Smooth muscle cell (in vitro differentiated cells): ENCODE measurements around the gene TVP23A. TPM values are rescaled to one million over a fixed set of nuclear protein-coding genes. Genes with fewer than 3 reads are reported as not detected.

Experiments used
- DNase-seq: peaks from one replicate; lab custom pipeline; 2025; ENCODE audit not compliant: unreplicated experiment; lab: John Stamatoyannopoulos, UW
- H2AFZ ChIP-seq: fragments of 200-600 bp; sonication (generic); 2 replicates; pipeline ENCODE4 v1.6.0; 2016; ENCODE audit warnings: antibody characterized with exemption, low read depth, mild to moderate bottlenecking
- H3F3A ChIP-seq: fragments of 200-600 bp; sonication (generic); 2 replicates; pipeline ENCODE4 v1.6.0; 2017; ENCODE audit warnings: antibody characterized with exemption, low read depth
- H3K27ac ChIP-seq: fragments of 200-600 bp; sonication (generic); 2 replicates; pipeline ENCODE4 v1.5.1; 2016; ENCODE audit warnings: low read depth, mild to moderate bottlenecking
- H3K27me3 ChIP-seq: fragments of 200-600 bp; sonication (generic); 2 replicates; pipeline ENCODE4 v1.6.1; 2016; ENCODE audit warnings: low read depth, mild to moderate bottlenecking
- H3K36me3 ChIP-seq: fragments of 200-600 bp; sonication (generic); 2 replicates; pipeline ENCODE4 v1.5.1; 2016; ENCODE audit warnings: low read depth
- H3K4me1 ChIP-seq: fragments of 200-600 bp; sonication (generic); 2 replicates; pipeline ENCODE4 v1.5.1; 2016; ENCODE audit warnings: low read depth
- H3K4me2 ChIP-seq: fragments of 200-600 bp; sonication (generic); 2 replicates; pipeline ENCODE4 v1.6.0; 2016; ENCODE audit warnings: mild to moderate bottlenecking
- H3K4me3 ChIP-seq: fragments of 200-600 bp; sonication (generic); 2 replicates; pipeline ENCODE4 v1.5.1; 2016; ENCODE audit warnings: mild to moderate bottlenecking
- H3K79me2 ChIP-seq: fragments of 200-600 bp; sonication (generic); 2 replicates; pipeline ENCODE4 v1.6.0; 2016; ENCODE audit warnings: low read depth, mild to moderate bottlenecking
- H3K9ac ChIP-seq: fragments of 200-600 bp; sonication (generic); 2 replicates; pipeline ENCODE4 v1.6.0; 2016; ENCODE audit warnings: low read depth
- H3K9me3 ChIP-seq: fragments of 200-600 bp; sonication (generic); replicated peaks from 2 replicates; pipeline ENCODE4 v1.5.1; 2016; ENCODE audit warnings: low read depth
- H4K20me1 ChIP-seq: fragments of 200-600 bp; sonication (generic); 2 replicates; pipeline ENCODE4 v1.6.0; 2016; ENCODE audit warnings: low read depth
- CTCF ChIP-seq: fragments of 200-600 bp; sonication (generic); IDR thresholded peaks from 2 replicates; pipeline ENCODE4 v1.5.1; 2017; ENCODE audit warnings: borderline replicate concordance, mild to moderate bottlenecking, antibody characterized with exemption; ENCODE audit not compliant: insufficient read depth, poor library complexity, severe bottlenecking
- WGBS: methylation state at CpG from one replicate; pipeline ENCODE4 v1.1.7; 2016; ENCODE audit warnings: low lambda C conversion rate; 5-methylcytosine and 5-hydroxymethylcytosine counted together
- polyA plus RNA-seq: library from polyadenylated mRNA; unstranded; fragments of >200 nt; fragmentation: Nextera tagmentation; extraction: Ambion mirVana; gene quantifications from 2 replicates; pipeline ENCODE4 v1.2.1, GENCODE V29; 2016
- total RNA-seq: library from RNA; depleted of rRNA; stranded (reverse); fragments of >200 nt; gene quantifications from 2 replicates; pipeline ENCODE4 v1.2.3, GENCODE V29; 2014

The TVP23A gene
- total and polyA plus RNA-seq, 2 experiments from 2014 or later: 0.13 to 0.45 TPM

DNA sequence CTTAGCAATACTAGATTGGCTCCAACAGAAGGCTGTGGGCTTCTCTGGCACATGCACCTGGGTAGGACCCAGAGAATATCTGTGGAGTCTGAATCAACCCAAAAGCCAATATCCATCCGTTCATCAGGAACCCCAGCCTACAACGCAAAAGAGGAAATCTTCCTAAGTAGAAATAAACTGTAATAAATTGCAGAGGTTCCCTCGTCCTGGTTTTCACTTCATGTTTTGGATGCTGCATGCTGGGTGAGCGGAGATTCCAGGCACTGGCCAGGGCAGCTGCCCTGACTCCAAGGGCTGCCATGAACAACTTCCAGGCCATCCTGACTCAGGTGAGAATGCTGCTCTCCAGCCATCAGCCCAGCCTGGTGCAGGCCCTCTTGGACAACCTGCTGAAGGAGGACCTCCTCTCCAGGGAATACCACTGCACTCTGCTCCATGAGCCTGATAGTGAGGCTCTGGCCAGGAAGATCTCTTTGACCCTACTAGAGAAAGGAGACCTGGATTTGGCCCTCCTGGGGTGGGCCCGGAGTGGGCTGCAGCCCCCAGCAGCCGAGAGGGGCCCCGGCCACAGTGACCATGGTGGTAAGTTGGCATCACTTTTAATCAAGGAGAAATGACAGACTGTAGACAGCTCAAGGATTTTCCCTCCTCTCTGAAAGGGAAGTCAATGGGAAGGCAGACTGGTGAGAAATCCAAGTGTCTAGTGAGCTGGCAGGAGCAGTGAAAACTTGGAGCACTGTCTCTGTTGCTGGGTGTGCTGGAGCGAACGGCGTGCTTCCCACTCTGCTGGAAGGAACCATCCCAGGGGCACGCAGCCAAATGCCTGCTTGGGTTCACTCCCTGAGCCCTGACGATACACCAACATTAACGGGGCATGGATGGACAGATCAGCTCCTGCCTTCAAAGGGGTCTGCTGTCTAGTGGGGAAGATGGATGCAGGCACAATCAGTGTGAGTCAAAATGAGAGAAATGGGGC, 47.7 kb upstream of the TVP23A start:
- no peak overlapping the region for H2AFZ ChIP-seq
- H3K4me2 ChIP-seq: no peak overlapping the region
- DNase-seq: no peak
- WGBS: 90% methylated on average over 13 of the region's 13 CpGs
- no peaks in the 10 kb centered on the region for H4K20me1 ChIP-seq
- H3K9ac ChIP-seq: no peak overlapping the region
- no peaks in the 10 kb centered on the region for H3K9me3 ChIP-seq
- no peaks in the 10 kb centered on the region for H3K79me2 ChIP-seq
- no peaks in the 10 kb centered on the region for H3F3A ChIP-seq
- H3K4me3 ChIP-seq: no peak overlapping the region
- H3K4me1 ChIP-seq: no peaks in the 10 kb centered on the region
- H3K27ac ChIP-seq: no peak overlapping the region
- peaks cover 37% of the 10 kb centered on the region for H3K27me3 ChIP-seq
- no peak for TF ChIP-seq CTCF
- H3K36me3 ChIP-seq: no peaks in the 10 kb centered on the region

- Histone ChIP-seq H3F3A (no peaks in the 10 kb centered on the region), H3K36me3 (no peaks in the 10 kb centered on the region), H3K4me2 (no peak overlapping the region), H3K9me3 (no peaks in the 10 kb centered on the region), H3K27ac (no peak overlapping the region), H3K27me3 (peaks cover 36% of the 10 kb centered on the region), H3K4me3 (no peak overlapping the region), H3K9ac (no peak overlapping the region), H4K20me1 (no peaks in the 10 kb centered on the region), H3K4me1 (no peaks in the 10 kb centered on the region), H2AFZ (no peak overlapping the region), H3K79me2 (no peaks in the 10 kb centered on the region)
- 92% methylated on average over 2 of the region's 2 CpGs for WGBS
- DNase-seq: no peak
- no peak for TF ChIP-seq CTCF
Observed at GRCh38 chr16:10862438-10862837, 43.8 kb upstream of the TVP23A start.

DNA sequence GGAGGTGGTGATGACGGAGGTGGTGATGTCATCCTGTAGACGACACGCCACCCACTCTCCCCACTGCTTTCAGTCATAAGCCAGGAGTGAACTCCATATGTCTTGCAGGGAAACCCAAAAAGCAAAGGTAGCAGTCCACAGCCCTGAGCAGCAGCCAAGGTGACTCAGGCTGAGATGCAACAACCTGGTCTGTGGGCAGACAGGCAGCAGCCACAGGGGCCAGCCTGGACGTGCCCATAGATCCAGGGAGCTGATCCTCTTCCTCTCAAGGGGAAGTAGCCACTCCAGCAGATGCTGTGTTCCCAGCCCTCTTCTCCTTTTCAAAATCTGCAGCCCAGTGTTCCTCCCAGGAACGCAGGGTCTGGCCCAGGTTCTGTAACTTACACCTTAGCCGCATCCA, 41.1 kb upstream of the TVP23A start:
- H3K27ac ChIP-seq: no peak overlapping the region
- peaks cover 25% of the 10 kb centered on the region for H3K27me3 ChIP-seq
- H3K9me3 ChIP-seq: no peaks in the 10 kb centered on the region
- no peaks in the 10 kb centered on the region for H3F3A ChIP-seq
- H4K20me1 ChIP-seq: no peaks in the 10 kb centered on the region
- no peak overlapping the region for H2AFZ ChIP-seq
- no peak overlapping the region for H3K9ac ChIP-seq
- DNase-seq: no peak
- H3K4me1 ChIP-seq: no peaks in the 10 kb centered on the region
- H3K4me3 ChIP-seq: no peak overlapping the region
- no peaks in the 10 kb centered on the region for H3K79me2 ChIP-seq
- H3K4me2 ChIP-seq: no peak overlapping the region
- H3K36me3 ChIP-seq: no peaks in the 10 kb centered on the region
- WGBS: 83% methylated on average over 6 of the region's 6 CpGs
- no peak for TF ChIP-seq CTCF
